Nucleus accumbens (tissue), 56 donors: Measurements from ENCODE around the gene GJA8.
"Not testable (repeated sequence)": the region's sequence is repeated elsewhere in the genome, so short reads cannot be mapped to it uniquely, and the experiment has no call there.

Experiments
- DNase-seq, 56 donors: peaks; one replicate each; lab custom pipeline; 2025; lab: John Stamatoyannopoulos, UW

Gene GJA8

DNA sequence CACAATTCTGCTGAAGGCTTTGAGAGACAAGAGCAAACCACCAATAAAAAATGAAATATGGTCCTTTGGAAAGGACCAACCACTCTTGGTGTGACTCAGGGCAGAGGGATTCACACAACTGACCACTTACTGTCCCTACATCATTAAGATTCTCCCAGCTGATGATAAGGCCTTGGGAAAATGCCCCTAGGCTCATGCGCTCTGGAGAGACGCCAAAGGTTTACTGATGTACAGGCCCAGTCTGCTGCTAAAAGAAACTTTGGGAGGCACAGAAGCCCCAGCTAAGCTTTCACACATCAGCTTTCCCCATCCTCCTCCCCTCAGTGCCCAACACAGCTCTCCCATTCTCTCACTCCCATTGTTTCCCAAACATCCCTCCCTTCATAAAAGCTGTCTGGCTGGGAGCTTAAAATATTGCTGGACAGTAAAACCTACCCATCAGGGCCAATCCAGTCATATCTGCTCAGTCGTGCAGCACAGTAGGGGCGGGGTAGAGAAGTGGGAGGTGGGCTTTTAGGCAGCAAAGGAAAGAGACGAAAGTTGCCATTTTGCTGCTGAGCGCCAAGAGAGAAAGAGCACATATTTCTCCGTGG lies at the start of gene GJA8:
Gene GJA8 (plus strand): TSS at position 543 of the 593 bp plus-strand sequence. CDS start 5,161 bp downstream, outside the sequence.
- no peak for DNase-seq

GRCh38 chr1:147853391-147853790 lies 49.2 kb upstream of the GJA8 start:
- no peak for DNase-seq

DNA sequence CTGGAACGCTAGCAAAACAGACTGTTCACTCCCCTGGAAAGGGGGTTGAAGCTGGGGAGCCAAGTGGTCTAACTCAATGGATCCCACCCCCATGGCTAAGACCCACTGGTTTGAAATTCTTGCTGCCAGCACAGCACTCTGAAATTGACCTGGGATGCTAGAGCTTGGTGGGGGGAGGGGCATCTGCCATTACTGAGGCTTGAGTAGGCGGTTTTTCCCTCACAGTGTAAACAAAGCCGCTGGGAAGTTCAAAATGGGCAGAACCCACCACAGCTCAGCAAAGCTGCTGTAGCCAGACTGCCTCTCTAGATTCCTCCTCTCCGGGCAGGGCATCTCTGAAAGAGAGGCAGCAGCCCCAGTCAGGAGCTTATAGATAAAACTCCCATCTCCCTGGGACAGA lies 47.6 kb upstream of the GJA8 start:
- DNase-seq, result not testable (repeated sequence)

- not testable (repeated sequence) for DNase-seq
Measured at GRCh38 chr1:147855996-147856395, 46.6 kb upstream of the GJA8 start.

GRCh38 chr1:147867204-147867603 lies 35.4 kb upstream of the GJA8 start:
- DNase-seq, result not testable (repeated sequence)

DNA sequence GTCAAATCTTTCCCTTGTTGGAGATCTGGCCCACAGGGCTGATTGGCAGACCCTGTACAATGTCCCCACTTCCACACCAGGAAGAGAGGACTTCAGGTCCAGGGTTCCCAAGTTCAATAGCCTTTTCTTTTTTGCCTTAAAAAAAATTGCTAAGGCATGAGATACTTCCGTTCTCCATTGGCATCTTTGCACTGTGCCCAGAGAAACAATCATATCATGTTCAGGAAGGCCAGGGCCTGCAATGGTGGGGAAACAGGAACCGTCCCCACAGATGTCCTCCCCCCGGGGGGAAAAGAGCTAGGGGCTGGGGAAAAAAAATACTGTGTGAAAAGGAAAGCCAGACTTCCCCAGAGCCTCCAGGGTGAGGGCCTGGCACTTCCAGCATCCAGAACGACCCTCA lies 24.6 kb upstream of the GJA8 start:
- DNase-seq, result no peak

DNA sequence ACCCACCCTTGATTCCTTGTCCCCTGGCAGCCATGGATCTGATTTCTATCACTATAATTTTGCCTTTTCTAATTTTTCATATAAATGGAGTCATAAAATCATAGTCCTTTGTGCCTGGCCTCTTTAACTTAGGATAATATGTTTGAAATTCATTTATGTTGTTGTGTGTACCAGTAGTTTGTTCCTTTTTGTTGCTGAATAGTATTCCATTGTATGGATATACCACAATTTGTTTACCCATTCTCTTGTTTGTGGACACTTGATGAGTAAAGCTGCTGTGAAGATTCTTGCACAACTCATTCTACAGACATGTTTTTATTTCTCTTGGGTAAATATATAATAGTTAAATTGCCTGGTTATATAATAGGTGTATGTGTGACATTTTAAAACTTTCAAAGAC lies 22.7 kb upstream of the GJA8 start:
- no peak for DNase-seq

- DNase-seq, result no peak
Measured at GRCh38 chr1:147882535-147882934, 20.1 kb upstream of the GJA8 start.

DNA sequence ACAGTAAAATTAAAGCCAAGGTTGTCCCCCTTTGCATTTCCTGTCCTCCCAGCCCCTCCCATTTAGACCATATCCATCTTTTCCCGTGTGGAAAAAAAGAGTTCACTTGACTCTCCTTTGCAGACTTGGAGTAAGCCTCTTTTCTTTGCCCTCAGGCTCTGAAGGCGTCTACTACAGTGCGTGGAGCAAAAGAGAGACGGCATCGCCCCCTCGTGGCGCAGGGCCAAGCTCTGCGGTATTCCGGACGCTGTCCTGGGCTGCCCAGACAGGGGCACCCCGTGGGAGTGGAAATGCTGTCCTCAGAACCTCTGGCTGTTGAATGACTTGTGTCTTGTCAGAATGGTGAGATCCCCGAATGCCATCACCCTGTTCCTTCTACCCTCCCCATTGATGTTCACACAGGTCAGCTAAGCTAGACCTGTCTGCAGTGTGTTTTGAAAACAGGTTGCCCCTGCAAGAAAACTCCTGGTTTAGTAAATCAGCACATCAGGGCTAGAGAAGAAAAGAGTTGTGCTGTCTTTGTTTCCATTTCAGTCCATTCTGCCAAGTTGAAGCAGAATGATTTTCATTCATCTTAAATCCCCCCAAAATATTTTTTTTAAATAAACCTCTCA lies 12.3 kb upstream of the GJA8 start:
- DNase-seq, result peak in 18 of 56 donors; percentile 2 to 52 (median 13)

DNA sequence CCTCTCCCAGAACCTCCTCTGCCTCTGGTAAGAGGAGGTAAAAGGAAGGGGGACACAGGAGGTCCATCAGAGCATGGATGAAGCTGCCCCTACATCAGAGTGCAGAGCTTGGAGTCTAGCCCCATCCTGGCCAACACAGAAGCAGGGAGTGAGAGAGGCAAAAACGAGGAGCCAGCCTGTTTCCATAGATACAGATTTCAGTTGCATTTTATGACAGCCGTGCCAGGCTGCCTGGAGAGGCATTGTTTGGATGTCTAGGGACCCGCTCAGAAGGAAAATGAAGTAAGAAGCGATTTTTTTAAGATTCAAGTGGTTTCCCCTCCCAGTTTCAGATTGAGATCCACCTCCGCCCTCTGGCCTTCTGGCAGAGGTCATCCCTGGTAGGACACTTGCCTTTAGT lies 11.5 kb upstream of the GJA8 start:
- peak in 13 of 56 donors; percentile 1 to 41 (median 7) for DNase-seq

DNA sequence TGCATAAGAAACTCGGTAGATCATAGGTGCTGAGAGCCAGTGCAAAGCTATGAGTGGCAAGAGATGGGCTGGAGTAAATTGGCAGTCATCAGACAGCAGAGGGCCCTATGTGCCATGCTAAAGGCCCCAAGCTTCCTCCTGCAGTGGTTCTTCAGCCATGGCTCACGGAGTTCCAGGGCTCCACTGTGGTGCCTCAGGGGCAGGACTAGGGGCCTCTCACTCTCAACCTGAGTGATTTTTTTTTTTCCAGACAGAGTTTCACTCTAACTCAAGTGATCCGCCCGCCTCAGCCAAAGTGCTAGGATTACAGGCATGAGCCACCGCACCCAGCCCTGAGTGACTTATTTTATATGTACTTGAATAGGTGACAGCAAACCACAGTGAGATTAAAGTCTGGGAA lies 10.4 kb upstream of the GJA8 start:
- peak in 4 of 56 donors; percentile 0 to 6 (median 2) for DNase-seq

GRCh38 chr1:147892731-147893214 lies 9.8 kb upstream of the GJA8 start:
- DNase-seq, result peak in 15 of 56 donors; percentile 1 to 26 (median 6)

- no peak for DNase-seq
Measured at GRCh38 chr1:147895123-147895522, 7.5 kb upstream of the GJA8 start.

GRCh38 chr1:147897029-147897752 lies 5.4 kb upstream of the GJA8 start:
- DNase-seq, result no peak

GRCh38 chr1:147897789-147898188 lies 4.8 kb upstream of the GJA8 start:
- no peak for DNase-seq

GRCh38 chr1:147904726-147905125 lies 2.1 kb downstream of the GJA8 start:
- no peak for DNase-seq

DNA sequence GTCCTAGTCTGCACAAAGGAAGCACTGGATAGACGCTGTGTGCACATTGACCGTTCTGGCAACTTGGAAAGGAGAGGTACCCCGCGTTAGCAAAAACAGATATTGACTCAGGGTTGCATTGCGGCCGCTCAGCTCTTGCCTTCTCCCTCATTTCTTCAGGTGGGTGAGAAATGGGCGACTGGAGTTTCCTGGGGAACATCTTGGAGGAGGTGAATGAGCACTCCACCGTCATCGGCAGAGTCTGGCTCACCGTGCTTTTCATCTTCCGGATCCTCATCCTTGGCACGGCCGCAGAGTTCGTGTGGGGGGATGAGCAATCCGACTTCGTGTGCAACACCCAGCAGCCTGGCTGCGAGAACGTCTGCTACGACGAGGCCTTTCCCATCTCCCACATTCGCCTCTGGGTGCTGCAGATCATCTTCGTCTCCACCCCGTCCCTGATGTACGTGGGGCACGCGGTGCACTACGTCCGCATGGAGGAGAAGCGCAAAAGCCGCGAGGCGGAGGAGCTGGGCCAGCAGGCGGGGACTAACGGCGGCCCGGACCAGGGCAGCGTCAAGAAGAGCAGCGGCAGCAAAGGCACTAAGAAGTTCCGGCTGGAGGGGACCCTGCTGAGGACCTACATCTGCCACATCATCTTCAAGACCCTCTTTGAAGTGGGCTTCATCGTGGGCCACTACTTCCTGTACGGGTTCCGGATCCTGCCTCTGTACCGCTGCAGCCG lies 5.4 kb downstream of the GJA8 start:
- DNase-seq, result no peak

GRCh38 chr1:147912553-147912952 lies 10.0 kb downstream of the GJA8 start:
- DNase-seq, result no peak

DNA sequence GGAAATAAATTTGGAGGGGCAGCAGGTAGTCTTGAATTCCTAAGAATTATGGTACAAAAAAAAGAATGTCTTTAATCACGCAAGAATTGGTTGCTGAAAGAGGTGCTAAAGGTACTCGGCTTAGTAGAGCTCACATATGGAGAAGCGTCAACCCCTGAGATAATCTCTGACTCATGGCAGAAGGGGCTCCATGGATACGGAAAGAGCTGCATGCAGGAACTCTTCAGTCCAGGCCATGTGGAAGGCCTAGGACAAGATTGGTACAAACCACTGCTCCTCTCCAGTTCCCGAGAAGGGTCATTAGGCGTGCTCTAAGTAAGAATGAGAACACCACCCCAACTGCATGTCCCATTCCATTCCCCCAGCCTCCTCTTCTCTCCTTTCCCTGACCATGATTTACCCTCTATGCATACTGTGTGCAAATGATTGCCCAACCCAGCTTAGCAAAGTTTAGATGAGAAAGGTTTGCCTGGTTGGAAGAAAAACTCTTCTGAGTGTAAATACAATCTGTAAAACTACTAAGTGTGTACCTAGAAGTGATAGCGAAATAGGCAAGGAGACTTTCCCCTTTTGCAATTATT lies 10.9 kb downstream of the GJA8 start:
- DNase-seq, result no peak

DNA sequence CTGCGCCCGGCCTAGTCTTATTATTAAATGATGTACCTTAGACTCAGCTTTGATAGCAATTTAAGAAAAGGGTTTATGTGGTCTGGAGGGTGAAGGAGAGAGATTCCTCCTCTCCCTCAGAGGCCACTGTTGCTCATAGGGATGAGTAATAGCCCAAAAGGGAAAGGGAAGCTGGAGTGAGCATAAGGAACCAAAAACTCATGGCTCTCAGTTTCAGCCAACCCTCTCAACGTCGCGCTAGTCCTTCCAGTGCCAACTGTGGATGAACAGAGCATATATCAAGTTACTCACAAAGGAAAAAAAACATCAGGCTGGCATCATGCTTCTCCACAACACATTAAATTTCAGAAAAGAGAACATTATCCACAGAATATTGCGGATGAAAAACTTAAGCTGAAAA lies 17.3 kb downstream of the GJA8 start:
- no peak for DNase-seq

GRCh38 chr1:147924813-147925212 lies 22.2 kb downstream of the GJA8 start:
- DNase-seq, result no peak
